IPS-18a (cell line): ENCODE results near the gene YWHAG.
"Not testable (repeated sequence)": the region's sequence is repeated elsewhere in the genome, so short reads cannot be mapped to it uniquely, and the experiment has no call there.

Experiments
- H3K27ac ChIP-seq: one replicate; pipeline ENCODE4 v1.5.1; 2013; ENCODE audit warnings: low read length
- H3K27me3 ChIP-seq: one replicate; pipeline ENCODE4 v1.6.1; 2013; ENCODE audit warnings: mild to moderate bottlenecking, low read length; ENCODE audit not compliant: control insufficient read depth, insufficient read depth
- H3K36me3 ChIP-seq: one replicate; pipeline ENCODE4 v1.6.1; 2013; ENCODE audit warnings: low read depth, low read length; ENCODE audit not compliant: control insufficient read depth
- H3K4me1 ChIP-seq: one replicate; pipeline ENCODE4 v1.6.1; 2013; ENCODE audit warnings: low read depth, low read length; ENCODE audit not compliant: control insufficient read depth
- H3K4me3 ChIP-seq: one replicate; pipeline ENCODE4 v1.5.1; 2013; ENCODE audit warnings: low read length
- H3K9ac ChIP-seq: one replicate; pipeline ENCODE4 v1.6.1; 2013; ENCODE audit warnings: mild to moderate bottlenecking, low read length, moderate library complexity
- H3K9me3 ChIP-seq: one replicate; pipeline ENCODE4 v1.6.1; 2013; ENCODE audit warnings: low read depth, low read length; ENCODE audit not compliant: control insufficient read depth

Gene YWHAG

DNA sequence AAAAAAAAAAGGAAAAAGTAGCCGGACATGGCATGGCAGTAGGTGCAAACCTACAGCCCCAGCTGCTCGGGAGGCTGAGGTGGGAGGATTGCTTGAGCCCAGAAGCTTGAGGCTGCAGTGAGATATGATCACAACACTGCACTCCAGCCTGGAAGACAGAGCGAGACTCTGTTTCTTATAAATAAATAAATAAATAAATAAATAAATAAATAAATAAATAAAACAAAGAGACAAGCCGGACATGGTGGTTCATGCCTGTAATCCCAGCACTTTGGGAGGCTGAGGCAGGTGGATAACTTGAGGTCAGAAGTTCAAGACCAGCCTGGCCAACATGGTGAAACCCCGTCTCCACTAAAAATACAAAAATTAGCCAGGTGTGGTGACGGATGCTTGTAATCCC is 44.1 kb downstream of the YWHAG start:
- not testable (repeated sequence) for H3K27me3 ChIP-seq, H3K9ac ChIP-seq, H3K4me3 ChIP-seq, H3K36me3 ChIP-seq, H3K27ac ChIP-seq, H3K9me3 ChIP-seq
- H3K4me1 ChIP-seq, result peaks cover 15% of the 10 kb centered on the region

DNA sequence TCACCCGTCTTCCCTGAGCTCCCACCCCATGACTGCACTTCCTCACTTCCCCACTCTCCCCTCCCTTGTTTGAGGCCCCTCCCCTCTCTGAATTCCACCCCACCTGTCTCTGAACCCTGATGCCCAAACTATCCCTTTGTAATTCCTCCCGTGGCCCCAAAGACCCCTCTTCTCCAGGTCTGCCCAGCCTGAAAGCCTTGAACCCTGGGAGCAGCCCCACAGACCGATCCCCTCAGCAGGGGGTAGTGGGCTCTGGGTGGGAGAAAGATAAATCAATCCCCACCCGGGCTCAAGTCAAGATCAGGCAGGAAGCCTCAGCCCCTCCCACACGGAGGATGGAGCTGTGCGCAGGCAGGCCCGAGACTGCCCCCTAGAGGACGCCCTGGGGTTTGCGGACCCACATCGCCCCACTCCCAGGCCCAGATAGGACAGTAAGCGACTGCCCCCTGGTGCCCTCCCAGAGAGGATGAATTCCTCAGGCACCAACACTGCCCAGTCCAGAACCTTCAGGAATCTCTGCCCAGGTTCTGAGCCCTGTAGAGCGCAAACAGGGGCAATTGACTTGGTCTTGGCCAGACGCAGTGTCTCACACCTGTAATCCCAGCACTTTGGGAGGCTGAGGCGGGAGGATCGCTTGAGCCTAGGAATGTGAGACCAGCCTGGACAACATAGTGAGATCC is 44.6 kb downstream of the YWHAG start:
- no peak overlapping the region for H3K27ac ChIP-seq
- peak overlapping the region; percentile 16 for H3K9ac ChIP-seq
- peak overlapping the region; percentile 57 for H3K4me3 ChIP-seq

DNA sequence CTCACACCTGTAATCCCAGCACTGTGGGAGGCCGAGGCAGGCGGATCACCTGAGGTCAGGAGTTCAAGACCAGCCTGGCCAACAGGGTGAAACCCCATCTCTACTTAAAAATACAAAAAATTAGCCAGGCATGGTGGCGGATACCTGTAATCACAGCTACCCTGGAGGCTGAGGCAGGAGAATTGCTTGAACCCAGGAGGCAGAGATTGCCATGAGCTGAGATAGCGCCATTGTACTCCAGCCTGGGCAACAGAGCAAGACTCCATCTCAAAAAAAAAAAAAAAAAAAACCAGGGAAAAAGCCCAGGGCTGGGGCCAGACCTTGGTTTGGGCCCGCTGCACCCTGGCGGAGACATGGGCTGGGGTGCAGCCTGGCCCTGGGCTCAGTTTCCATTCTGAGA is 47.0 kb downstream of the YWHAG start:
- H3K4me1 ChIP-seq, H3K36me3 ChIP-seq, H3K4me3 ChIP-seq, H3K9me3 ChIP-seq, H3K27me3 ChIP-seq, H3K27ac ChIP-seq, H3K9ac ChIP-seq: not testable (repeated sequence)

More for the DNA sequence above, 44.6 kb downstream of the YWHAG start:
- Histone ChIP-seq H3K36me3 (no peaks in the 10 kb centered on the region), H3K9me3 (no peaks in the 10 kb centered on the region), H3K4me1 (peaks cover 13% of the 10 kb centered on the region), H3K27me3 (no peaks in the 10 kb centered on the region)

DNA sequence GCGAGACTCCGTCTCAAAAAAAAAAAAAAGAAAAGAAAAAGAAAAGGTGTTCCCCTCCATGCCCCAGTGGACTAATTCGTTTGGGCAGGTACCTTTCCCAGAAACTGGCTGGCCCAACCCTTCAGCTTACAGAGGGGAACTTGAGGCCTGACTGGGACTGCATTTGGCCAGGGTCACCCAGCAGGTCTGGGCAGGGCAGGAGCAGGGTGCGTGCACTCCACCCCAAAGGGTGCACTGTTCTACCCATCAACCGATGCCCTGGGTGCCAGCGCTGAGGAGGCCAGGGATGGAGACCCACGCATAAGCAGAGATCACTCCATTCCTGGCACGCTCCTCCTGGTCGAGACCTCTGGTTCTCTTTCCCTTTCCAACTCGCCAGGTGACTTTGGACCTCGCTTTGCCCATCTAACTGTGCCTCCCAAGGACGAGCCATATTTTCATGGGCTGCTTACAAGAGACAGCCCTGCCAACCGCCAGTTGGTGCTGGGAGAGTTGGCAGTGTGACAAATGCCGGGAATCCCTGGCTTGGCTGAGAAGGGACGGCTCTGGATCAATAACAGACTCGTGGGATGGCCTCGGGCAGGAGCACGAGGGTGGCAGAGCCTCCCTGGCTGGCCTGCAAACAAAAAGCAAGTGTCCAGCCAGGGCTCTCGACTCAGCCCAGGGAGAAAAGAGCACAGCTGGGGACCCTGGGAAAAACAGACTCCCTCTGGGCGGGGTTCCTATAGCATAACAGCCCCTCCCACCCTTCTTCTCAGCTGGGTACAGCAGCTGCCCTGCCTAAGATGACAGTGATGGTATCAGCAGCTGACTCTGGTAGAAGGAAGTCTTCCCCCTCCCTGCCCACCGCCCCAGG is 48.5 kb downstream of the YWHAG start:
- H3K27ac ChIP-seq, result no peak overlapping the region
- H3K27me3 ChIP-seq, result no peaks in the 10 kb centered on the region
- H3K9me3 ChIP-seq, result no peaks in the 10 kb centered on the region
- no peaks in the 10 kb centered on the region for H3K4me1 ChIP-seq
- no peak overlapping the region for H3K9ac ChIP-seq
- H3K4me3 ChIP-seq, result no peak overlapping the region
- H3K36me3 ChIP-seq, result no peaks in the 10 kb centered on the region

DNA sequence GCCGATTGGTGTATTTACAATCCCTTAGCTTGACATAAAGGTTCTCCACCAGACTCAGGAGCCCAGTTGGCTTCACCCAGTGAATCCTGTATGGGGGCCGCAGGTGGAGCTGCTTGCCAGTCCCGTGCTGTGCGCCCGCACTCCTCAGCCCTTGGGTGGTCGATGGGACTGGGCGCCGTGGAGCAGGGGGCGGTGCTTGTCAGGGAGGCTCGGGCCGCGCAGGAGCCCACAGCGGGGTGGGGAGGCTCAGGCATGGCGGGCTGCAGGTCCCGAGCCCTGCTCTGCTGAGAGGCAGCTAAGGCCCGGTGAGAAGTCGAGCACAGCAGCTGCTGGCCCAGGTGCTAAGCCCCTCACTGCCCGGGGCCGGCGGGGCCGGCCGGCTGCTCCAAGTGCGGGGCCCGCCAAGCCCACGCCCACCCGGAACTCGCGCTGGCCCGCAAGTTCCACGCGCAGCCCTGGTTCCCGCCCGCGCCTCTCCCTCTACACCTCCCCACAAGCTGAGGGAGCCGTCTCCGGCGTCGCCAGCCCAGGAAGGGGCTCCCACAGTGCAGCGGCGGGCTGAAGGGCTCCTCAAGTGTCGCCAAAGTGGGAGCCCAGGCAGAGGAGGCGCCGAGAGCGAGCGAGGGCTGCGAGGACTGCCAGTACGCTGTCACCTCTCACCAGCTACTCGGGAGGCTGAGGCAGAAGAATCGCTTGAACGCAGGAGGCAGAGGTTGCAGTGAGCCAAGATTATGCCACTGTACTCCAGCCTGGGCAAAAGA is 49.3 kb downstream of the YWHAG start:
- H3K36me3 ChIP-seq, H3K4me1 ChIP-seq, H3K27ac ChIP-seq, H3K9me3 ChIP-seq, H3K9ac ChIP-seq, H3K27me3 ChIP-seq, H3K4me3 ChIP-seq: not testable (repeated sequence)

DNA sequence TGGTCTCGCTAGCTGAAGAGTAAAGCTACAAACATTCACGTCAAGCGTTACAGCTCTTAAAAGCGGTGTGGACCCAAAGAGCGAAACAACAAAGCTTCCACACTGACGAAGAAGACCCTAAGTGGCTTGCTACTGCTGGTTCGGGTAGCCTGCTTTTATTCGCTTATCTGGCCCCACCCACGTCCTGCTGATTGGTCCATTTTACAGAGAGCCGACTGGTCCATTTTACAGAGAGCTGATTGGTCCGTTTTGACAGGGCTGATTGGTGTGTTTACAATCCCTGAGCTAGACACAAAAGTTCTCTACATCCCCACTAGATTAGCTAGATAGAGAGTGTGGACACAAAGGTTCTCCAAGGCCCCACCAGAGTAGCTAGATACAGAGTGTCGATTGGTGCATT is 49.9 kb downstream of the YWHAG start:
- not testable (repeated sequence) for H3K4me1 ChIP-seq, H3K36me3 ChIP-seq, H3K27ac ChIP-seq, H3K27me3 ChIP-seq, H3K4me3 ChIP-seq, H3K9me3 ChIP-seq, H3K9ac ChIP-seq

DNA sequence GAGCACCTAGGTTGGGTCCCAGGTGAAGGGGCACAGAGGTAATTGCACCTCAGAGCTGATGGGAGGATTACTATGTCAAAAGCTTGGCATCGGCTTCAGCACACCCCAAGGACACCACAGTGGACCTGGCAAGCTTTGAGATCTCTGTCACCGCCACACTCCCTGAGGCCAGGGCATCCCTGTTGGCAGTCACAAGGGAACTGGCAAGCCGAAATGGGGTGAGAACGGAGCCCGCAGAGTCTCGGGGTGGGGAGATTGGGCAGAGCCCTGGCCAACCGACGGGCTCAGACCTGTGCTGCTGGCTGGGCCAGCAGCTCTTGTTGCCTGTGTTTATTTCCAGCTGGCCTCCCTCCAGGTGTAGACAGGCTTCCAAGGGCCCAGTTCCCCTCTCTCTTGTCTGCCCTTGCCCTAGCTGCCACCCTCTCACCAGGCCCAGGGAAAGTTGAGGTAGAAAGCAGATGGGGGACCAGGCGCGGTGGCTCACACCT is 53.9 kb downstream of the YWHAG start:
- Histone ChIP-seq H3K27me3 (peaks cover 14% of the 10 kb centered on the region), H3K4me1 (peaks cover 7% of the 10 kb centered on the region), H3K36me3 (no peaks in the 10 kb centered on the region), H3K4me3 (no peak overlapping the region), H3K27ac (no peak overlapping the region), H3K9me3 (no peaks in the 10 kb centered on the region), H3K9ac (no peak overlapping the region)

DNA sequence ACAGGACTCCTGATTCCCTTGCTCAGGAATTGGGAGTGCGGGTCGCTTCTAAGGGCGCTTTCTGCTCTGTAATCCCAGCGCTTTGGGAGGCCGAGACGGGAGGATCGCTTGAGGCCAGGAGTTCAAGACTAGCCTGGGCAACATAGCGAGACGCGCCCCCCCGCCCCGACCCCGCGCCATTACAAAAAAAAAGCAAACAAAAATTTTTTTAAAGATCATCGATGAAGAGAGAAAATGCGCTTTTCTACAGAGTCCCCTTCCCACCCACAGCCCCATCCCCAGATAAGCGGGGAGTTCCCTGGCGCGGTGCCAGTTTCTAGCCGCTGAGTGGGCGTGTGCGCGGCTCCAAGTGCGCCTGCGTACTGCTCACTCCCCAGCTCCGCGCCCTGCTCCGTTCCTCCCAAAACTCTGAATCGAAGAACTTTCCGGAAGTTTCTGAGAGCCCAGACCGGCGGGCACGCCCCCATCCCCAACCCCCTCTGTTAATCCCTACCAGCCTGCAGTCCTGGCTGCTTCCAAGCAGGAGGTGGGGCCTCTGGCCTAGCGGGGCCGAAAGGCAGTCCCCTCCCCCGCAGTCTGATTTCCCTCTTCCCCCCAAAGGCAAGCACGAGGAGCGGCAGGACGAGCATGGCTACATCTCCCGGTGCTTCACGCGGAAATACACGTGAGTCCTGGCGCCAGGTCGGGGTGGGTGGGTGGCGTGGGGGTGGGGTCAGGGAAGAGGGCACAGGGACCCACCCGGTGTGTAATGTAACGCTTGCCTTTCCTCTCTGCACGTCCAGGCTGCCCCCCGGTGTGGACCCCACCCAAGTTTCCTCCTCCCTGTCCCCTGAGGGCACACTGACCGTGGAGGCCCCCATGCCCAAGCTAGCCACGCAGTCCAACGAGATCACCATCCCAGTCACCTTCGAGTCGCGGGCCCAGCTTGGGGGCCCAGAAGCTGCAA is 55.3 kb downstream of the YWHAG start:
- peaks cover 14% of the 10 kb centered on the region for H3K27me3 ChIP-seq
- H3K4me1 ChIP-seq, result peaks cover 7% of the 10 kb centered on the region
- peak overlapping the region; percentile 56 for H3K9ac ChIP-seq
- no peaks in the 10 kb centered on the region for H3K9me3 ChIP-seq
- no peaks in the 10 kb centered on the region for H3K36me3 ChIP-seq
- H3K27ac ChIP-seq, result peak overlapping the region; percentile 22
- H3K4me3 ChIP-seq, result peak overlapping the region; percentile 68

DNA sequence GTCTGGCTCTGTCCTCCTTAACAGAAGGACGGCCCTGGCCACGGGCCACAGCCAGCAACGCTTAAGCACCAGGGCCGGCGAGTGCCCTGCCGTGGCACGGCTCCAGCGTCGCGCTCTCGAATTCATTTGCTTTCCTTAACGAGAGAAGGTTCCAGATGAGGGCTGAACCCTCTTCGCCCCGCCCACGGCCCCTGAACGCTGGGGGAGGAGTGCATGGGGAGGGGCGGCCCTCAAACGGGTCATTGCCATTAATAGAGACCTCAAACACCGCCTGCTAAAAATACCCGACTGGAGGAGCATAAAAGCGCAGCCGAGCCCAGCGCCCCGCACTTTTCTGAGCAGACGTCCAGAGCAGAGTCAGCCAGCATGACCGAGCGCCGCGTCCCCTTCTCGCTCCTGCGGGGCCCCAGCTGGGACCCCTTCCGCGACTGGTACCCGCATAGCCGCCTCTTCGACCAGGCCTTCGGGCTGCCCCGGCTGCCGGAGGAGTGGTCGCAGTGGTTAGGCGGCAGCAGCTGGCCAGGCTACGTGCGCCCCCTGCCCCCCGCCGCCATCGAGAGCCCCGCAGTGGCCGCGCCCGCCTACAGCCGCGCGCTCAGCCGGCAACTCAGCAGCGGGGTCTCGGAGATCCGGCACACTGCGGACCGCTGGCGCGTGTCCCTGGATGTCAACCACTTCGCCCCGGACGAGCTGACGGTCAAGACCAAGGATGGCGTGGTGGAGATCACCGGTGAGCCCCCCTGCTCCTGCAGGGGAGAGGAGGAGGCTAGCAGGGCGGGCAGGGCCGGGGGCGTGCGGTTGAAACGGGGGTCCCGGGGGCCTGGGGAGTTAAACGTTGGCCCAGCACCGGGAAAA is 56.2 kb downstream of the YWHAG start, which contains the start of gene HSPB1:
Gene HSPB1 (plus strand): TSS at position 327 of the 855 bp plus-strand sequence. CDS start 40 bp downstream, at position 367.
- H3K4me3 ChIP-seq, result peak within 1 kb of the TSS; percentile 68
- peak within 1 kb of the TSS; percentile 28 for H3K9ac ChIP-seq
- H3K27me3 ChIP-seq, result peaks cover 14% of the 10 kb centered on the region
- no peaks in the 10 kb centered on the region for H3K9me3 ChIP-seq
- H3K27ac ChIP-seq, result no peak within 1 kb of the TSS
- H3K36me3 ChIP-seq, result no peaks in the 10 kb centered on the region
- peaks cover 7% of the 10 kb centered on the region for H3K4me1 ChIP-seq

DNA sequence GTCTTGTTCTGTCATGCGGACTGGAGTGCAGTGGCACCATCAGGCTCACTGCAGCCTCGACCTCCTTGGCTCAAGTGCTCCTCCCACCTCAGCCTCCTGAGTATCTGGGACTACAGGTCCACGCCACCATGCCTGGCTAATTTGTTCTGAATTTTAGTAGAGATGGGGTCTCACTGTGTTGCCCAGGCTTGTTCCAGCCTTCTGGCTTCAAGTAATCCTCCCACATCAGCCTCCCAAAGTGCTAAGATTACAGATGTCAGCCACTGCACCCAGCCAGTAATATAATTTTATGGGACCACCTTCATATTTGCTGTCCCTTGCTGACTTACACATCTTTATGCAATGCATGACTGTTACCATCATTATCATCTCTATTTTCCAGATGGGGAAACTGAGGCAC is 57.8 kb downstream of the YWHAG start:
- H3K27me3 ChIP-seq, result peaks cover 14% of the 10 kb centered on the region
- no peak overlapping the region for H3K9ac ChIP-seq
- H3K4me3 ChIP-seq, result no peak overlapping the region
- no peaks in the 10 kb centered on the region for H3K36me3 ChIP-seq
- peaks cover 7% of the 10 kb centered on the region for H3K4me1 ChIP-seq
- no peaks in the 10 kb centered on the region for H3K9me3 ChIP-seq
- H3K27ac ChIP-seq, result no peak overlapping the region
